ENCODE results near the gene DAAM2. TPM values are rescaled to one million over a fixed set of nuclear protein-coding genes. Genes with fewer than 3 reads are reported as not detected.

Gene DAAM2
- total RNA-seq, 2 donors from 2014 or later: 4.7 to 41.3 TPM

- peak; percentile 10 for DNase-seq (ENCODE audit: low spot score)
- H3K36me3 ChIP-seq: no peaks in the 10 kb centered on the region
- H3K4me3 ChIP-seq: no peak overlapping the region
- TF ChIP-seq CTCF (IDR thresholded peaks at IDR 0.05) (no peak), POLR2AphosphoS5 (IDR thresholded peaks at IDR 0.05) (peak; percentile 67)
- 27% methylated on average over 6 of the region's 6 CpGs for WGBS
- peak overlapping the region; percentile 5 to 14 for H3K27ac ChIP-seq
- intact Hi-C loops (cut with DNase I): no loop called here
- no peaks in the 10 kb centered on the region for H3K27me3 ChIP-seq (replicated peaks; ENCODE audit: insufficient read depth)
- no peaks in the 10 kb centered on the region for H3K9me3 ChIP-seq
- no peaks in the 10 kb centered on the region for H3K4me1 ChIP-seq (replicated peaks)
Measured at GRCh38 chr6:39772559-39773273, 19.5 kb upstream of the DAAM2 start.

- Histone ChIP-seq H3K4me3 (no peak overlapping the region), H3K9me3 (no peaks in the 10 kb centered on the region), H3K36me3 (no peaks in the 10 kb centered on the region), H3K4me1 (replicated peaks) (no peaks in the 10 kb centered on the region), H3K27ac (peak overlapping the region in 1 of 2 donors; percentile 14), H3K27me3 (replicated peaks; ENCODE audit: insufficient read depth) (no peaks in the 10 kb centered on the region)
- WGBS: 61% methylated on average over 2 of the region's 2 CpGs
- intact Hi-C loops (cut with DNase I): no loop called here
- no peak for TF ChIP-seq POLR2A (IDR thresholded peaks at IDR 0.05)
- TF ChIP-seq POLR2AphosphoS5 (IDR thresholded peaks at IDR 0.05): no peak
- TF ChIP-seq CTCF (IDR thresholded peaks at IDR 0.05): no peak
- no peak for DNase-seq (ENCODE audit: low spot score)
Measured at GRCh38 chr6:39773782-39774181, 18.4 kb upstream of the DAAM2 start.

- Histone ChIP-seq H3K9me3 (no peaks in the 10 kb centered on the region), H3K36me3 (no peaks in the 10 kb centered on the region), H3K4me3 (no peak overlapping the region), H3K27ac (no peak overlapping the region), H3K27me3 (replicated peaks; ENCODE audit: insufficient read depth) (no peaks in the 10 kb centered on the region), H3K4me1 (replicated peaks) (no peaks in the 10 kb centered on the region)
- TF ChIP-seq POLR2A (IDR thresholded peaks at IDR 0.05) (no peak), POLR2AphosphoS5 (IDR thresholded peaks at IDR 0.05) (no peak), CTCF (IDR thresholded peaks at IDR 0.05) (no peak)
- 63% methylated on average over 2 of the region's 2 CpGs for WGBS
- DNase-seq (ENCODE audit: low spot score): no peak
- intact Hi-C loops (cut with DNase I): no loop called here
Measured at GRCh38 chr6:39776581-39776980, 15.6 kb upstream of the DAAM2 start.

- H3K4me3 ChIP-seq: no peak overlapping the region
- H3K27me3 ChIP-seq (replicated peaks; ENCODE audit: insufficient read depth): no peaks in the 10 kb centered on the region
- intact Hi-C loops (cut with DNase I): no loop called here
- no peaks in the 10 kb centered on the region for H3K9me3 ChIP-seq
- no peak for DNase-seq (ENCODE audit: low spot score)
- WGBS: 66% methylated on average over 10 of the region's 10 CpGs
- no peak overlapping the region for H3K27ac ChIP-seq
- no peaks in the 10 kb centered on the region for H3K36me3 ChIP-seq
- no peak for TF ChIP-seq CTCF (IDR thresholded peaks at IDR 0.05)
- TF ChIP-seq POLR2AphosphoS5 (IDR thresholded peaks at IDR 0.05): no peak
- TF ChIP-seq POLR2A (IDR thresholded peaks at IDR 0.05): no peak
- no peaks in the 10 kb centered on the region for H3K4me1 ChIP-seq (replicated peaks)
Measured at GRCh38 chr6:39777218-39777617, 15.0 kb upstream of the DAAM2 start.

GRCh38 chr6:39777661-39778060 is 14.5 kb upstream of the DAAM2 start:
- intact Hi-C loops (cut with DNase I): no loop called here
- H3K9me3 ChIP-seq: no peaks in the 10 kb centered on the region
- no peaks in the 10 kb centered on the region for H3K27me3 ChIP-seq (replicated peaks; ENCODE audit: insufficient read depth)
- H3K4me1 ChIP-seq (replicated peaks): no peaks in the 10 kb centered on the region
- H3K27ac ChIP-seq: no peak overlapping the region
- WGBS: 64% methylated on average over 4 of the region's 4 CpGs
- no peak overlapping the region for H3K4me3 ChIP-seq
- DNase-seq (ENCODE audit: low spot score): no peak
- H3K36me3 ChIP-seq: no peaks in the 10 kb centered on the region
- no peak for TF ChIP-seq POLR2AphosphoS5 (IDR thresholded peaks at IDR 0.05)
- no peak for TF ChIP-seq POLR2A (IDR thresholded peaks at IDR 0.05)
- no peak for TF ChIP-seq CTCF (IDR thresholded peaks at IDR 0.05)

Data from prostate gland (tissue), 2 donors.